ENCODE measurements around the gene C22orf31.
A peak's percentile ranks its signal among the peaks of the same experiment; 100 is the strongest.
"Not testable (repeated sequence)": the region's sequence is repeated elsewhere in the genome, so short reads cannot be mapped to it uniquely, and the experiment has no call there.

The C22orf31 gene

GRCh38 chr22:29055192-29055830, 6.3 kb downstream of the C22orf31 start:
- no peak for DNase-seq (ENCODE audit: extremely low read depth in 1 of 2, low read depth in 1 of 2)

- DNase-seq (ENCODE audit: extremely low read depth in 1 of 2, low read depth in 1 of 2) = no peak
These were observed 7.3 kb downstream of the C22orf31 start for GRCh38 chr22:29054251-29054767.

DNA sequence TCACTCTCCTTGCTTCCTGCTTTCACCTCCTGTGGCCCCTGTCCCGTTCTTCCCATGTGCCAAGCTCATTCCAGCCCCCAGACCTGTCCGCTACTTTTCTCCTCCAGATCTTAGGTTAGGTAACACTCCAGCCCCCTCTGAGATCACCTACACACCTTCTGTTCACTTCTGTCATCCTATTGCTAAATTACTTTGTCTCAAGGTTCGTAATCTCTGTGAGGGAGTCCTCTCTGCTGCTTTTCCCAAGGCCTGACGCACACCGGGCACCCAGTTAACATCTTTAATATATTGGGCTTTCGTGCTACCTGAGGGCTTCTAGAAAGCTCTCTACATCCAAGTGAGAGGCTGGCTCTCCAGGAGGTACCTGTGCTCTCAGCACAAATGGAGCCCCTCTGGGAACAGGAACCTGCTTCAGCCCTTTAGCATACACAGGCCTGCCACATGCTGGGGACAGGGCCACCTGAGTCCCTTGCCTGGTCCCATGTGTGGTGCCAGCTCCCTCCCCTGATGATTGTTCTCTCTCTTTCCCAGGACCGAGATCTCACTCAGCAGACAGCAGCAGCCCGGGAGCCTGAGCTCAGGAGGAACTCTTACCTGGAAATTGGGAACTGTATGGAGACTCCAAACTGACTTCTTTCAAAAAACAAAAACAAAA, 8.5 kb downstream of the C22orf31 start:
- DNase-seq (ENCODE audit: extremely low read depth in 1 of 2, low read depth in 1 of 2) = no peak

DNA sequence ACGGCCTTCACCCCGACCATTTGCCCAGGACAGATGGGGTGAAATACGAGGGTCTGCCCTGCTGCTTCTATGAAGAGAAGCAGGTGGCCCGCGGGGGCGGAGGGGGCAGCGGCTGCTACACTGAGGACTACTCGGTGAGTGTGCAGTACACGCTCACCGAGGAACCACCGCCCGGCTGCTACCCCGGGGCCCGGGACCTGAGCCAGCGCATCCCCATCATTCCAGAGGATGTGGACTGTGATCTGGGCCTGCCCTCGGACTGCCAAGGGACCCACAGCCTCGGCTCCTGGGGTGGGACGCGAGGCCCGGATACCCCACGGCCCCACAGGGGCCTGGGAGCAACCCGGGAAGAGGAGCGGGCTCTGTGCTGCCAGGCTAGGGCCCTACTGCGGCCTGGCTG, 11.2 kb downstream of the C22orf31 start:
- DNase-seq (ENCODE audit: extremely low read depth in 1 of 2, low read depth in 1 of 2) = no peak

DNA sequence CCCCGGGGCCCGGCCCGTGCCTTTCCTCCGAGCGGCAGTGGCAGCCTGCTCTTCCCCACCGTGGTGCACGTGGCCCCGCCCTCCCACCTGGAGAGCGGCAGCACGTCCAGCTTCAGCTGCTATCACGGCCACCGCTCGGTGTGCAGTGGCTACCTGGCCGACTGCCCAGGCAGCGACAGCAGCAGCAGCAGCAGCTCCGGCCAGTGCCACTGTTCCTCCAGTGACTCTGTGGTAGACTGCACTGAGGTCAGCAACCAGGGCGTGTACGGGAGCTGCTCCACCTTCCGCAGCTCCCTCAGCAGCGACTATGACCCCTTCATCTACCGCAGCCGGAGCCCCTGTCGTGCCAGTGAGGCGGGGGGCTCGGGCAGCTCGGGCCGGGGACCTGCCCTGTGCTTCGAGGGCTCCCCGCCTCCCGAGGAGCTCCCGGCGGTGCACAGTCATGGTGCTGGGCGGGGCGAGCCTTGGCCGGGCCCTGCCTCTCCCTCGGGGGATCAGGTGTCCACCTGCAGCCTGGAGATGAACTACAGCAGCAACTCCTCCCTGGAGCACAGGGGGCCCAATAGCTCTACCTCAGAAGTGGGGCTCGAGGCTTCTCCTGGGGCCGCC, 11.9 kb downstream of the C22orf31 start:
- DNase-seq (ENCODE audit: extremely low read depth in 1 of 2, low read depth in 1 of 2) = no peak

DNA sequence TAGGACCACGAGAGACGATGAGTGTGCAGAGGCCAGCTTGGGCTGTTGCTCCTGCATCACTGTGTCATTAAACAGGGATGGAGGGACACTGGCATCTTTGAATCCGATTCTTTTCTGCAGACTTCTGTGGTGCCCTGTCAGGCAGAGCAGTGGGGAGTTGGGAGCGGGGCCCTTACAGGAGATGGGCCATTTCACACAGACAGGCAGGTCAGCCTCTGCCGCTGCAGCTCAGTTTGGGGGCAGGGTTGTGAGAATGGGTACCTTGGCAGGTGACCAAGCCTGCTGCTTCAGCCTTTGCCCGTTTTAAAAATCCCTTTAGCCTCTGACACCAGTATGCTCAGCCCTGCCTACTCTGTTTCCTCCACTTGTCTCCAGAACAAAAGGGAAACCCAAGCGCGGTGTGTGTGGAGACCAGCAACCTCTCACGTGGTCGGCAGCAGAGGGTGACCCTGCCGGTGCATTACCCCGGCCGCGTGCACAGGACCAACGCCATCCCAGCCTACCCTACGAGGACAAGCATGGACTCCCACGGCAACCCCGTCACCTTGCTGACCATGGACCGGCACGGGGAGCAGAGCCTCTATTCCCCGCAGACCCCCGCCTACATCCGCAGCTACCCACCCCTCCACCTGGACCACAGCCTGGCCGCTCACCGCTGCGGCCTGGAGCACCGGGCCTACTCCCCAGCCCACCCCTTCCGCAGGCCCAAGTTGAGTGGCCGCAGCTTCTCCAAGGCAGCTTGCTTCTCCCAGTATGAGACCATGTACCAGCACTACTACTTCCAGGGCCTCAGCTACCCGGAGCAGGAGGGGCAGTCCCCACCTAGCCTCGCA, 12.6 kb downstream of the C22orf31 start:
- DNase-seq (ENCODE audit: extremely low read depth in 1 of 2, low read depth in 1 of 2) = no peak

GRCh38 chr22:29044657-29045176, 16.9 kb downstream of the C22orf31 start:
- no peak for DNase-seq (ENCODE audit: extremely low read depth in 1 of 2, low read depth in 1 of 2)

DNA sequence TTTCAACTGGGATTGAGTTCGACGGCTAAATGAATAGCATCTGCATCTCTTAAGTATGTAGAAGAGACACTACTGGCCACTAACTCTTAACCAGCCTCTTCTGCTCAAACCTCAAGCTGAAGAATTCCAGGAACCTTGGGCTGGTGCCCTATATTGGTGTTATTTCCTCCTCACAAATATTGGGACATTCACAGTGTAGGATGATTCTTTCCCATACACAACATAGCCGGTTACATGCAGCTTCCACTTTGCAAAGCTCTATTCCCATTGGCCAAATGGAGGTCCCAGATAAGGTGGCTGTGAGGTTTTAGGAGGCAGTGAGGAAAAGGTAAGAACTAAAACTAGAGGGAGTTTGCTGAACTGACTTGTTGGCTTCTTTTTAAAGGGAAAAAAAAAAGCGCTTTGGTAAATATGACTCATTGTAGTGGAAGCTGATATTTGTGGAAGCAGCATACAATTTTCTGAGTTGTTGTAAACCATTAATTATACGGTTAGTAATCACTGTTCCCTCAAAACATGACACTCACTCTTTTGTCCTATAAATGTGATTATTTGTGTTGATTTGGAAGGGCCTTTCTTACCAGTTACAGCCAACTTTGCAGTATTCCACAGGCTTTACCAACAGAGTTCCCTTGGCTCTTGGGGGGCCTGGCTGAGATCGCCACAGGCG, 17.6 kb downstream of the C22orf31 start:
- DNase-seq (ENCODE audit: extremely low read depth in 1 of 2, low read depth in 1 of 2) = no peak

- no peak for DNase-seq (ENCODE audit: extremely low read depth in 1 of 2, low read depth in 1 of 2)
These were observed 20.2 kb downstream of the C22orf31 start for GRCh38 chr22:29041408-29041807.

GRCh38 chr22:29040385-29041275, 21.0 kb downstream of the C22orf31 start:
- DNase-seq (ENCODE audit: extremely low read depth in 1 of 2, low read depth in 1 of 2) = peak; percentile 11 to 21

- not testable (repeated sequence) for DNase-seq (ENCODE audit: extremely low read depth in 1 of 2, low read depth in 1 of 2)
These were observed 21.9 kb downstream of the C22orf31 start for GRCh38 chr22:29039684-29040083.

- DNase-seq (ENCODE audit: extremely low read depth in 1 of 2, low read depth in 1 of 2) = no peak
These were observed 22.5 kb downstream of the C22orf31 start for GRCh38 chr22:29039148-29039547.

DNA sequence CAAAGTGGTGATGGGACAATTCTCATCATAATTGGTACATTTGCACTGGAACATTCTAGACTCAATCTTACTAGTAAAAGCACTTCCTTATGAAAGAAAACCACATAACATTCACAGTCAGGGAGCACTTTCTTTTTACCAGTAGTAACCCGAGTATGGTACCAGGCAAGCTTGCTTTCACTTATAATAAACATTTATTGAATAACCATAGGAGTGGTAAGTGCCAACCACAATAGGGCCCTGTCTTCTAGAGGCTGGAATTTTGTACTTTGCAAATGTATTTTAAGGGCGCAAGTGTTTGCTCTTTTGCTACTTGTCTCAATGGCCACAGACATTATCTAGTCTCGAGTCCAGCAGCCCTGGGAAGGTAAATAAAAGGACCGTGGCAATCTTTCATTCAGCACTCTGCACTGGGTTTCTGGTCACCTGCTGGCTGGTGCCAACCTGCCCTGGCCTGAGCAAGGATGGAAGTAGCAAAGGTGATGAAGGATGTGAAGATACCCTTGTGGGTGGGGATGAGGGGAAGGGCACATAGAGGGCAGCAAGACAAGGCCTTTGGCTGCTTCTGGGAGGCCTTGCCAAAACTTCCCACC, 24.2 kb downstream of the C22orf31 start:
- DNase-seq (ENCODE audit: extremely low read depth in 1 of 2, low read depth in 1 of 2) = no peak

- no peak for DNase-seq (ENCODE audit: extremely low read depth in 1 of 2, low read depth in 1 of 2)
These were observed 29.0 kb downstream of the C22orf31 start for GRCh38 chr22:29032584-29032983.

DNA sequence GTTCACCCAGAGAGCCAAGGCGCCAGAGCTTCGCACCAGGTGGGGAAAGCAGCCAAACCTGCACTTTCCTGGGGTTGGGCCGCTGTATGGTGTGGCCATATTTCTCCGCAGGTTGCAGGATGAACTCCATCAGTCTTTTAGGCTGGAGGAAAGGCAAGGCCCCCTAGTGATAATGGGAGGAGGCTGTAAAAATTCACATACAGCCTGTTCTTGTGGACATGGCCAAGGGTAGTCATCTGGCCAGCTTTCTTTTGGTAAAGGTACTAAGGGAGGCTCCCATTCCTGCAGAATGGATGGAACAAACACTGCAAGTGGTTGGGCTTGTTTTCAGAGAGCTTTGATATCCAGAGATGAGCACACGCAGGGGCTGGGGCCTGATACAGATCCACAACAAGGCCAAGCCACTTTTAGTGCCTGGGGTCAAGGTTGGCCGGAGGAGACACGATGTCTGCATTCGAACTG, 29.6 kb downstream of the C22orf31 start:
- no peak for DNase-seq (ENCODE audit: extremely low read depth in 1 of 2, low read depth in 1 of 2)

- no peak for DNase-seq (ENCODE audit: extremely low read depth in 1 of 2, low read depth in 1 of 2)
These were observed 30.2 kb downstream of the C22orf31 start for GRCh38 chr22:29031227-29032011.

- no peak for DNase-seq (ENCODE audit: extremely low read depth in 1 of 2, low read depth in 1 of 2)
These were observed 30.9 kb downstream of the C22orf31 start for GRCh38 chr22:29030618-29031226.
